OCI-LY3 (cell line): ENCODE results near the gene HYCC1.

ENCODE experiments used
- EZH2phosphoT487 ChIP-seq: fragments of 200-600 bp; shearing (Covaris generic); IDR thresholded peaks from 2 replicates; pipeline ENCODE4 v1.6.1; 2018; ENCODE audit warnings: antibody characterized with exemption, mixed run types, low read depth
- TF ChIP-seq, protein P1 (sequence below): fragments of 200-600, 300-600 bp; sonication (generic); IDR thresholded peaks from 2 replicates; pipeline ENCODE4 v1.5.1; 2014; ENCODE audit warnings: antibody characterized with exemption, low read length, low read depth

DNA sequence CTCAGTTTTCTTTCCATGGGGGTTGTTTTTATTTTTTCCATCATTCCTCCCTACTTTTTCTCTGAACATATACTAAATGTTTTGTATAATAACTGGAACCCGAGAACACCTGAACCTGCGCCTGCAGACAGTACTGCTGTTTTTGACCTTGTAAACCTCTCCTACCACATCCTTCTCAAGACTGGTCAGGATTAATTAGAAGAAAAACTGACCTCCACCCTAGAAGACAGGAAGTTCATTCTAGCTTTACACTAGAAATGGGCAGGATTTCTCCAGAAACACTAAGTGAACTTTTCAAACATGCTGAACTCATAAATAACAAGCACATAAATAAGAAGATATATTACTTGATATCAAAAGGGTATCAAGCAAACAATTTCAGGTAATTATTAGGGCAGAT, 751 bp upstream of the HYCC1 start:
- TF ChIP-seq, protein P1, sequence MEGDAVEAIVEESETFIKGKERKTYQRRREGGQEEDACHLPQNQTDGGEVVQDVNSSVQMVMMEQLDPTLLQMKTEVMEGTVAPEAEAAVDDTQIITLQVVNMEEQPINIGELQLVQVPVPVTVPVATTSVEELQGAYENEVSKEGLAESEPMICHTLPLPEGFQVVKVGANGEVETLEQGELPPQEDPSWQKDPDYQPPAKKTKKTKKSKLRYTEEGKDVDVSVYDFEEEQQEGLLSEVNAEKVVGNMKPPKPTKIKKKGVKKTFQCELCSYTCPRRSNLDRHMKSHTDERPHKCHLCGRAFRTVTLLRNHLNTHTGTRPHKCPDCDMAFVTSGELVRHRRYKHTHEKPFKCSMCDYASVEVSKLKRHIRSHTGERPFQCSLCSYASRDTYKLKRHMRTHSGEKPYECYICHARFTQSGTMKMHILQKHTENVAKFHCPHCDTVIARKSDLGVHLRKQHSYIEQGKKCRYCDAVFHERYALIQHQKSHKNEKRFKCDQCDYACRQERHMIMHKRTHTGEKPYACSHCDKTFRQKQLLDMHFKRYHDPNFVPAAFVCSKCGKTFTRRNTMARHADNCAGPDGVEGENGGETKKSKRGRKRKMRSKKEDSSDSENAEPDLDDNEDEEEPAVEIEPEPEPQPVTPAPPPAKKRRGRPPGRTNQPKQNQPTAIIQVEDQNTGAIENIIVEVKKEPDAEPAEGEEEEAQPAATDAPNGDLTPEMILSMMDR: no peak
- no peak for TF ChIP-seq EZH2phosphoT487
